Measurements from ENCODE around the gene JARID2. TPM values are rescaled to one million over a fixed set of nuclear protein-coding genes. Genes with fewer than 3 reads are reported as not detected.

JARID2 gene
- total and polyA plus RNA-seq, 7 donors = 1.8 to 7.8 (median 6.1) TPM

DNA sequence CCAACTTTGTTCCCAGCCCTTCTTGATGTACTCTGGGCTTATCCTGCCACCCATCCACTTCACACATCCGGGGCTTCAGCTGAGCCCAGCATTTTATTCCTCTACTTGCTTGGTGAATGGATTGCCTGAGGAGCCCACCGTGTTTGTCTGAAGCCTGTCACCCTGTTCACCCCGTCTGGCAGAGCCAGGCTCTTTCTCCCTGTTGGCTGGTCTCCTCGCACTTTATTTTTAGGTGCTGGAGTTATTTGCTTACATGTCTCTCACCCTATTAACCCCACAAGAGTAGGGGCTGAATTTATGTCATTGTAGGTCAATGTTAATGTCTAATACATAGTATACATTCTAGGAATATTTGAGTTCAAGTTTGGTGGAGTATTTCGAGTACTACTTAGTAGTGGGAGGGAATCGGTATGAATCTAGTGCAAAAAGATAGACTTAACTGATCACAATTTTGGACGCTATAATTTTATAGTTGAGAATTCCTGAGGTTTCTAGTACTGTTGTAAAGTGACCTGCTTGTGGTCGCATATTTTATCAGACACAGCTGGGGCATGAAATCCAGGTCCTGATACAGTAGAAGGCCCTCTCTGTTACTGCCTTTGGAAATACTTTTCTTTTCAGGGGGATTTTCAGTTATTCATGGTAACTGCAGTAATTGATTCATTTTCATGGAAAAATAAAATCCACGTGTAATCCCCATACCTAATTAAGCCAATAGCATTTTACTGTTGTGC, 10.8 kb downstream of the JARID2 start:
- intact Hi-C loops (cut with DNase I) = loop anchor here (10.0 kb wide), 1 partner anchor 368 kb away; no protein-coding TSS in a partner anchor

DNA sequence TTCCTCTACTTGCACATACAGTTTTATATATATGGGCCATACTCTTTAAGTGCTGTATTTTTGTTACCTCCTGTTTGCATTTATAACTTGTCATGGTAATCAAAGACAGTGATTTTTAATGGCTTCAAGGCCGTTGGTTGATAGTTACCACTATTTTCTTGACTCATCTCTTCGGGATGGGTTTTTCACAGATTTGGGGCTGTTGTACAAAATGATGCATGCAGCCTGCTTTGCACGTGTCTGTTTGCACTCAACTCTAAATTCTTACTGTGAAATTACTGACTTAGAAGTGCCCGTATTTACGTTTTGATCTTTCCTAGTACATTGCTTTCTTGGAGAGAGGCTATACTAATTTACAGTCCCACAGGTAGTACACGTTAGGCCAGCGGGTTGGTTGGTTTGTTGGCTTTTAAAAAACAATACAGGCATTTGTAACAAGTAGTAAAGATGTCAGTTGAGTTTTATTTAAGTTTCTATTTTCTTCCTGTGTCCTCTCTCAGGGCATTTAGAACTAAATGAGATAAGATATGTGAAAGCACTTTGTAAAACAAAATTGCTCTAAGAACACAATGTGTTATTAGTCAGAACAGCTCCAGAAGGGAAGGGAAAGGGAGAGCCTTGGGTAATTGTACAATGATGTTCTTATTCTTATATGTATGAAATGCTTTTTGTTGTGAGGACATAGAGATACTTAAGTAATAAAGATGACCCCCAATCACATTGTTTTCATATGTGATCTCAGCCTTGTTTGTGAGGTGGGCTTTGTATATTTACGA, 11.7 kb downstream of the JARID2 start:
- TF ChIP-seq POLR2A (IDR thresholded peaks at IDR 0.05) = no peak
- TF ChIP-seq POLR2AphosphoS5 (IDR thresholded peaks at IDR 0.05) = no peak
- TF ChIP-seq EP300 (IDR thresholded peaks at IDR 0.05) = no peak
- Histone ChIP-seq H3K4me1 (peaks cover 0 to 61% (median 56%) of the 10 kb centered on the region in 4 donors), H3K36me3 (no peaks in the 10 kb centered on the region), H3K4me3 (no peak overlapping the region), H3K9me3 (no peaks in the 10 kb centered on the region), H3K27ac (no peak overlapping the region), H3K27me3 (no peaks in the 10 kb centered on the region)
- intact Hi-C loops (cut with DNase I) = loop anchor here (10.0 kb wide), 1 partner anchor 367 kb away; no protein-coding TSS in a partner anchor
- 33 to 72% methylated on average over 8 of the region's 8 CpGs for WGBS, 2 donors
- no peak for DNase-seq

More for the DNA sequence above, 10.8 kb downstream of the JARID2 start:
- no peak for DNase-seq
- Histone ChIP-seq H3K27ac (no peak overlapping the region), H3K27me3 (no peaks in the 10 kb centered on the region), H3K36me3 (no peaks in the 10 kb centered on the region), H3K9me3 (no peaks in the 10 kb centered on the region), H3K4me1 (peaks cover 0 to 61% (median 56%) of the 10 kb centered on the region in 4 donors), H3K4me3 (no peak overlapping the region)
- 78 to 84% methylated on average over 9 of the region's 9 CpGs for WGBS, 2 donors
- TF ChIP-seq POLR2AphosphoS5 (IDR thresholded peaks at IDR 0.05) = no peak

DNA sequence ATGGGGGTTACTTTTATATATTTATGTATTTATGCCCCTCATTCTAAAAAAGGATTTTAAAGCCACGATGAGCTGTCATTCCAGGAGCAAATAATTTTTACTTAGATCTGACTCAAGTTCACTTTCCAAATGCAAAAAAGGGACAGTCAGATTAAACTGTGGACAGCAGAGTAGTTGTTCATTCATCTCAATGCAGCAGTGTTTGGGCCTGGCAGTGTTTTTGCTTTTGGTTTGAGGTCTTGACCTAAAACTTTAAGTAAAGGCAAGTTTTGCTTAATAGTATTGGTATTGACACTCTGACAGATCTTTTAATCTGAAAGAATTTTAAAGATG, 13.9 kb downstream of the JARID2 start:
- WGBS, 2 donors = 41 to 51% methylated on average over 1 of the region's 1 CpG
- intact Hi-C loops (cut with DNase I) = loop anchor here (10.0 kb wide), 1 partner anchor 365 kb away; no protein-coding TSS in a partner anchor
- Histone ChIP-seq H3K27ac (peak overlapping the region in 3 of 4 donors; percentile 3 to 44 (median 26)), H3K36me3 (no peaks in the 10 kb centered on the region), H3K4me1 (peaks cover 0 to 73% (median 65%) of the 10 kb centered on the region in 4 donors), H3K9me3 (no peaks in the 10 kb centered on the region), H3K4me3 (no peak overlapping the region), H3K27me3 (no peaks in the 10 kb centered on the region)
- no peak for DNase-seq
- no peak for TF ChIP-seq EP300 (IDR thresholded peaks at IDR 0.05)
- no peak for TF ChIP-seq POLR2A (IDR thresholded peaks at IDR 0.05)
- no peak for TF ChIP-seq POLR2AphosphoS5 (IDR thresholded peaks at IDR 0.05)
- no peak for TF ChIP-seq CTCF (IDR thresholded peaks at IDR 0.05)

- no peaks in the 10 kb centered on the region for H3K36me3 ChIP-seq
- no peaks in the 10 kb centered on the region for H3K9me3 ChIP-seq
- intact Hi-C loops (cut with DNase I) = no loop called here
- H3K27me3 ChIP-seq = no peaks in the 10 kb centered on the region
- H3K4me1 ChIP-seq = peaks cover 0 to 79% (median 70%) of the 10 kb centered on the region in 4 donors
- TF ChIP-seq POLR2A (IDR thresholded peaks at IDR 0.05) (no peak), POLR2AphosphoS5 (IDR thresholded peaks at IDR 0.05) (no peak), EP300 (IDR thresholded peaks at IDR 0.05) (no peak), CTCF (IDR thresholded peaks at IDR 0.05) (no peak)
- peak overlapping the region in 3 of 4 donors; percentile 3 to 44 (median 26) for H3K27ac ChIP-seq
- DNase-seq = no peak
- no peak overlapping the region for H3K4me3 ChIP-seq
- 59 to 68% methylated on average over 4 of the region's 4 CpGs for whole genome bisulfite sequencing, 2 donors
Measured at GRCh38 chr6:15260099-15260821, 14.4 kb downstream of the JARID2 start.

DNA sequence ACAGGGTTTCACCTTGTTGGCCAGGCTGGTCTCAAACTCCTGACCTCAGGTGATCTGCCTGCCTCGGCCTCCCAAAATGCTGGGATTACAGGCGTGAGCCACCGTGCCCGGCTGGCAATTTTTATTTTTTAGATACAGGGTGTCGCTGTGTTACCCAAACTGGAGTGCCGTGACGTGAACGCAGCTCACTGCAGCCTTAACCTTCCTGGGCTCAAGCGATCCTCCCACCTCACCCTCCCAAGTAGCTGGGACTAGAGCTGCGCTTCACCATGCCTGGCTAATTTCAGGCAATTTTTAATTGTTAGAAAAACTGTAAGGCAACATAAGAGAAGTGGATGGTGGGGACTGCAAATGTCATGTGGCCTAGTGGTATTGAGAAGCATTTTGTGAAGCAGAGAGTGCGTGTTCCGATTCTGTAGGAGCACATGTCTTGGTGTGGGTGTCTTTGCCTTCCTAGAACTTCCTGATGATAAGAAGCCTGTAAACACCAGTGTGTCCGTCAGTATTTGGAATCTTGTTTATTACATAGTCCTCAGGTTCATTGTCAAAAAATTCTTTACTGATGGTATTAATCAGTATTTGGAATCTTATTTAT, 18.0 kb downstream of the JARID2 start:
- Histone ChIP-seq H3K27ac (no peak overlapping the region), H3K9me3 (no peaks in the 10 kb centered on the region), H3K4me3 (no peak overlapping the region), H3K36me3 (no peaks in the 10 kb centered on the region), H3K4me1 (peaks cover 0 to 80% (median 72%) of the 10 kb centered on the region in 4 donors), H3K27me3 (no peaks in the 10 kb centered on the region)
- 84 to 92% methylated on average over 13 of the region's 13 CpGs for WGBS, 2 donors
- intact Hi-C loops (cut with DNase I) = no loop called here
- TF ChIP-seq EP300 (IDR thresholded peaks at IDR 0.05) = no peak
- TF ChIP-seq CTCF (IDR thresholded peaks at IDR 0.05) = no peak
- no peak for TF ChIP-seq POLR2A (IDR thresholded peaks at IDR 0.05)
- no peak for TF ChIP-seq POLR2AphosphoS5 (IDR thresholded peaks at IDR 0.05)
- DNase-seq = no peak

All from sigmoid colon (tissue), 7 donors.